Lower leg skin (tissue), 3 donors: ENCODE data around the gene DGKA.

ENCODE experiments used
- POLR2A ChIP-seq, 2 donors: fragments of 450-650 bp; IDR thresholded peaks; one replicate each; pipeline ENCODE4 v1.6.1; 2016 to 2017; ENCODE audit warnings: antibody characterized with exemption in 2 of 2, mild to moderate bottlenecking in 1 of 2, moderate library complexity in 1 of 2
- TF ChIP-seq, protein P1 (sequence below), 3 donors: fragments of 450-650 bp; IDR thresholded peaks; one replicate each; pipeline ENCODE4 v1.5.1; 2016; ENCODE audit warnings: antibody characterized with exemption in 3 of 3, mild to moderate bottlenecking in 3 of 3, moderate library complexity in 2 of 3

- TF ChIP-seq, protein P1, sequence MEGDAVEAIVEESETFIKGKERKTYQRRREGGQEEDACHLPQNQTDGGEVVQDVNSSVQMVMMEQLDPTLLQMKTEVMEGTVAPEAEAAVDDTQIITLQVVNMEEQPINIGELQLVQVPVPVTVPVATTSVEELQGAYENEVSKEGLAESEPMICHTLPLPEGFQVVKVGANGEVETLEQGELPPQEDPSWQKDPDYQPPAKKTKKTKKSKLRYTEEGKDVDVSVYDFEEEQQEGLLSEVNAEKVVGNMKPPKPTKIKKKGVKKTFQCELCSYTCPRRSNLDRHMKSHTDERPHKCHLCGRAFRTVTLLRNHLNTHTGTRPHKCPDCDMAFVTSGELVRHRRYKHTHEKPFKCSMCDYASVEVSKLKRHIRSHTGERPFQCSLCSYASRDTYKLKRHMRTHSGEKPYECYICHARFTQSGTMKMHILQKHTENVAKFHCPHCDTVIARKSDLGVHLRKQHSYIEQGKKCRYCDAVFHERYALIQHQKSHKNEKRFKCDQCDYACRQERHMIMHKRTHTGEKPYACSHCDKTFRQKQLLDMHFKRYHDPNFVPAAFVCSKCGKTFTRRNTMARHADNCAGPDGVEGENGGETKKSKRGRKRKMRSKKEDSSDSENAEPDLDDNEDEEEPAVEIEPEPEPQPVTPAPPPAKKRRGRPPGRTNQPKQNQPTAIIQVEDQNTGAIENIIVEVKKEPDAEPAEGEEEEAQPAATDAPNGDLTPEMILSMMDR (IDR thresholded peaks at IDR 0.05), result no peak
- no peak for TF ChIP-seq POLR2A (IDR thresholded peaks at IDR 0.05)
Measured at GRCh38 chr12:55985341-55985740, 54.4 kb downstream of the DGKA start.
